ENCODE data around the gene TBC1D20.
"Not testable (repeated sequence)": the region's sequence is repeated elsewhere in the genome, so short reads cannot be mapped to it uniquely, and the experiment has no call there.

TBC1D20 gene

DNA sequence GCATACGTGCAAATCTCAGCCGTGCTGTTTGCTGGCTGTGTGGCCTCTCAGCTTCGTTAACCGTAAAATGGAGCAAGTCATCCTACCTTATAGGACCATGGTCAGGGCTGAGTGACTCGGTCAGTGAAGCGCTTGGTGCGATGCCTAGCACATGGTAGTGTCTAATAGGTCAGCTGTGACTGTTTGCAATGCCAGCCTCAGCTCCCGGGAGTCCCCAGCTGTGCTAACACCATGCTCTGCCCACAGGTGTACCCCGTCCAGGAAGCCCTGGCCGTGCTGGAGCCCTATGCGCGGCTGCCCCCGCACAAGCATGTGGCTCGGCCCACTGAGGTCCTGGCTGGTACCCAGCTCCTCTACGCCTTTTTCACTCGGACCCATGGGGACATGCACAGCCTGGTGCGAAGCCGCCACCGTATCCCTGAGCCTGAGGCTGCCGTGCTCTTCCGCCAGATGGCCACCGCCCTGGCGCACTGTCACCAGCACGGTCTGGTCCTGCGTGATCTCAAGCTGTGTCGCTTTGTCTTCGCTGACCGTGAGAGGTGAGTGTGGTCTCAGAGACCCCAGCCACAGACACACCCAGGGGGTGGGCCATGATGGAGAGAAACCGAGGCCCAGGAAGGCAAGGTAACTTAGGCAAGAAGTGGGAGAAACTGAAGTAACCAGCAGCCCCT lies 71.2 kb downstream of the TBC1D20 start:
- in situ Hi-C loops (cut with HindIII; ENCODE audit: low pct_ligation_motif_present, low pct_unique_long_range_greater_than_20kb, low sequenced_read_pairs): no loop called here
- DNase-seq: no peak

DNA sequence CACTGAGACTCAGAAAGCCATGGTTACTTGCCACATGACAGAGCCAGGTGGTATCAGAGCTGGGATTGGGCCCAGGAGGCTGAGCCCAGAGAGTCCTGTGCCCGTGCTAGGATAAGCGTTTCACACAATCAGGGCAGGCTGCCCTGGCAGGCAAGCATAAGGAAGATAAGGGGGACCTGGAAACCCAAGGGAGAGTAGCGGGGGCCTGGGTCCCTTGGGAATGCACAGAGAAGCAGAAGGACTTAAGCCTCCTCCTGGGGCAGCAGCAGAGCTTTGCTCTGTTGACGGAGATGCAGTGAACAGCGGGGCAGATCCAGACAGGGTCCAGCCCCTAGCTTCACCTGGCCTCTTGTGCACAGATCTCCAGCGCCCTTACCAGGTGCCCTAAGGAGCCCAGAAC lies 73.1 kb downstream of the TBC1D20 start:
- in situ Hi-C loops (cut with HindIII; ENCODE audit: low pct_ligation_motif_present, low pct_unique_long_range_greater_than_20kb, low sequenced_read_pairs): no loop called here
- no peak for DNase-seq

DNA sequence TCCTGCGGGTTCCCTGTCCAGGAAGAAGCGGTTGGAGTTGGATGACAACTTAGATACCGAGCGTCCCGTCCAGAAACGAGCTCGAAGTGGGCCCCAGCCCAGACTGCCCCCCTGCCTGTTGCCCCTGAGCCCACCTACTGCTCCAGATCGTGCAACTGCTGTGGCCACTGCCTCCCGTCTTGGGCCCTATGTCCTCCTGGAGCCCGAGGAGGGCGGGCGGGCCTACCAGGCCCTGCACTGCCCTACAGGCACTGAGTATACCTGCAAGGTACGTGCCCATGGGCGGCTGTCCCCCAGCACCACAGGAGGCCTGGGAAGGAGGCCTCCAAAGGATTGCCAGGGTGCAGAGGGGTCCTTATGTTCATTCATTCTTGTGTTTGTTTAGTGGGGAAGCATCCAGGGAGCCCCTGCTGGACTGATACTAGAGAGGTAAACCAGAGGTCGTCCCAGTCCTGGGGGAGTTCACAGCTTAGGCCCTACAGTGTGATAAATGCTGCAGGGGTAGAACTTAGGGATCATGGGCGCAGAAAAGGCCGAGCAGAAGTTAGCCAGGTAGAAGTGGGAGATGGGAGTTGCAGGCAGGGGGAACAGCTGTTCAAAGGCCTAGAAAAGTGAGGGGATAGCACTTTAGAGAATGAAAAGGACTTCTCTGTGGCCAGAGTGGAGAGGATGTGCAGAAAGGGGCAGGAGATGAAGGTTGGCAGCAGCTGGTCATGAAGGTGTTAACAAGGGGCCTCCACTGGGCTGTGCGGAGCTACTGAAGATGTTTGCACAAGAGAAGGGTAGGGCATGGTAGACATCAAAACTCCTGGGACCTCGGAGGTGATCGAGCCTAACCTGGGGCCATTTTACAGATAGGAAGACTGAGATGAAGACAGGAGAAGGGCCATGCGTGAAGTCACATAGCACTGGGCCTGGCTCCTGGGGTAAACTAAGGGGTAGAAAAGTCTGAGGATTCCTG lies 74.0 kb downstream of the TBC1D20 start:
- no peak for DNase-seq
- in situ Hi-C loops (cut with HindIII; ENCODE audit: low pct_ligation_motif_present, low pct_unique_long_range_greater_than_20kb, low sequenced_read_pairs): no loop called here

DNA sequence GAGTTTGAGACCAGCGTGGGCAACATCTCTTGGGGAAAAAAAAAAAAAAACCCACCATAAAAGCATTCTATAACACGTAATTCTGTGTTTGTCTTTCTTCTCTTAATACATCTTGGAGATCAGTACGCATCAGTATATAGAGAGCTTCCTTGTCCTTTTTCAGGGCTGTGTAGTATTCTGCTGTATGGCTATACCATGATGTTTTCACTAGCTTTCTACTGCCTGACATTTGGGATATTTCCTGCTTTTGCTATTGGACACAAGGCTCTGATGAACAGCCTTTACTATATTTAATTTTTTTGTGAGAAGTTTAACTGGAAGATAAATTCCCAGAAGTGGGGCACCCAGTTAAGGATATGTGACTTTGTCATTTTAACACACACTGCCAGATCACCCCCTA lies 74.8 kb downstream of the TBC1D20 start:
- DNase-seq: no peak
- in situ Hi-C loops (cut with HindIII; ENCODE audit: low pct_ligation_motif_present, low pct_unique_long_range_greater_than_20kb, low sequenced_read_pairs): no loop called here

DNA sequence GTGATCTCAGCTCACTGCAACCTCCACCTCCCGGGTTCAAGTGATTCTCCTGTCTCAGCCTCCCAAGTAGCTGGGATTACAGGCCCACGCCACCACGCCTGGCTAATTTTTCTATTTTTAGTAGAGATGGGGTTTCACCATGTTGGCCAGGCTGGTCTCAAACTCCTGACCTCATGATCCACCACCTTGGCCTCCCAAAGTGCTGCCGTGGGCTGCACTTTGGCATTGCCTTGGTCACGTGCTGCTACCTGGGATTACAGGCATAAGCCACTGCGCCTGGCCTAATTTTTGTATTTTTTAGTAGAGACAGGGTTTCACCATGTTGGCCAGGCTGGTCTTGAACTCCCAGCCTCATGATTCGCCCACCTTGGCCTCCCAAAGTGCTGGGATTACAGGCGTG lies 75.7 kb downstream of the TBC1D20 start:
- DNase-seq; in situ Hi-C loops (cut with HindIII; ENCODE audit: low pct_ligation_motif_present, low pct_unique_long_range_greater_than_20kb, low sequenced_read_pairs): not testable (repeated sequence)
